ENCODE results near the gene GULP1.

GULP1 gene

GRCh38 chr2:188412190-188412589 is 120.5 kb downstream of the GULP1 start:
- Histone ChIP-seq H3K27me3 (ENCODE audit: insufficient read depth, poor library complexity, severe bottlenecking) (no peaks in the 10 kb centered on the region), H3K4me3 (replicated peaks; ENCODE audit: insufficient read depth, low read length) (no peak overlapping the region), H3K27ac (replicated peaks) (no peak overlapping the region)
- DNase-seq (ENCODE audit: low read depth in 1 of 2, low spot score in 1 of 2): no peak
- TF ChIP-seq SPI1 (IDR thresholded peaks at IDR 0.05; ENCODE audit: borderline replicate concordance, low read depth): no peak
- no peak for TF ChIP-seq CTCF (IDR thresholded peaks at IDR 0.05; ENCODE audit: insufficient read depth, low read length)
- TF ChIP-seq REST (IDR thresholded peaks at IDR 0.05; ENCODE audit: insufficient replicate concordance, low read depth): no peak

- no peak overlapping the region for H3K4me3 ChIP-seq (replicated peaks; ENCODE audit: insufficient read depth, low read length)
- no peak for TF ChIP-seq CTCF (IDR thresholded peaks at IDR 0.05; ENCODE audit: insufficient read depth, low read length)
- TF ChIP-seq SPI1 (IDR thresholded peaks at IDR 0.05; ENCODE audit: borderline replicate concordance, low read depth): no peak
- TF ChIP-seq GABPA (IDR thresholded peaks at IDR 0.05; ENCODE audit: low read depth): no peak
- no peak for TF ChIP-seq POLR2AphosphoS5 (IDR thresholded peaks at IDR 0.05; ENCODE audit: low read depth)
- TF ChIP-seq REST (IDR thresholded peaks at IDR 0.05; ENCODE audit: insufficient replicate concordance, low read depth): no peak
- H3K27ac ChIP-seq (replicated peaks): no peak overlapping the region
- no peak for DNase-seq (ENCODE audit: low read depth in 1 of 2, low spot score in 1 of 2)
- no peaks in the 10 kb centered on the region for H3K27me3 ChIP-seq (ENCODE audit: insufficient read depth, poor library complexity, severe bottlenecking)
Observed at GRCh38 chr2:188414411-188414810, 122.7 kb downstream of the GULP1 start.

- Histone ChIP-seq H3K4me3 (replicated peaks; ENCODE audit: insufficient read depth, low read length) (no peak overlapping the region), H3K27ac (replicated peaks) (no peak overlapping the region), H3K27me3 (ENCODE audit: insufficient read depth, poor library complexity, severe bottlenecking) (no peaks in the 10 kb centered on the region)
- TF ChIP-seq REST (IDR thresholded peaks at IDR 0.05; ENCODE audit: insufficient replicate concordance, low read depth) (no peak), GABPA (IDR thresholded peaks at IDR 0.05; ENCODE audit: low read depth) (no peak), CTCF (IDR thresholded peaks at IDR 0.05; ENCODE audit: insufficient read depth, low read length) (no peak), SPI1 (IDR thresholded peaks at IDR 0.05; ENCODE audit: borderline replicate concordance, low read depth) (no peak), POLR2AphosphoS5 (IDR thresholded peaks at IDR 0.05; ENCODE audit: low read depth) (no peak)
- DNase-seq (ENCODE audit: low read depth in 1 of 2, low spot score in 1 of 2): no peak
Observed at GRCh38 chr2:188414869-188415753, 123.4 kb downstream of the GULP1 start.
